GM18520 (cell line): ENCODE data around the gene EIF2S3B.

Source experiments
- ATAC-seq: cut with Tn5 transposase; IDR thresholded peaks from one replicate; pipeline ENCODE4 v1.9.1; 2021; ENCODE audit not compliant: unreplicated experiment

EIF2S3B gene

GRCh38 chr12:10554228-10554755, 48.6 kb downstream of the EIF2S3B start:
- no peak for ATAC-seq

GRCh38 chr12:10554756-10555481, 49.2 kb downstream of the EIF2S3B start:
- no peak for ATAC-seq

- no peak for ATAC-seq
Measured at GRCh38 chr12:10557329-10557728, 51.6 kb downstream of the EIF2S3B start.

- ATAC-seq, result no peak
Measured at GRCh38 chr12:10557766-10558165, 52.1 kb downstream of the EIF2S3B start.
